ENCODE measurements around the gene MED28.

Gene MED28

DNA sequence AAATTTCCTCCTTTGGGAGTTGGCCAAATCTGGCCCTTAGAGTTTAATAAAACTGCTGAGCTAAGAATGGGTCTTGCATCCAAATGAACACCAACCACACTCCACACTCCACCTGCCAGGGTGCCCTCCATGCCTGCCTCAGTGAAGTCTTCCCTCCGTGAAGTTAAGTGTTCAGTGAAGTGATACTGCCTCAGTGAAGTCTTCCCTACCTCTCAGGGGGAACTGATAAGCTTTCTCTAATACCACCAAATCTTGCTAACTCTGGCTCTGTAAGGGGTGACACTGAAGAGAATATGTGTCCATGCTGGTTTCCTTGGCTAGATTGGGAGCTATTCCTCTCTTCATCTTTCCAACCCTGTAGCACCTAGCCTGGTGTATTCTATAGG, 27.9 kb downstream of the MED28 start:
- no peak overlapping the region for H3K4me3 ChIP-seq (ENCODE audit: control insufficient read depth, low read depth, low read length)
- TF ChIP-seq CTCF (IDR thresholded peaks at IDR 0.05; ENCODE audit: control insufficient read depth, insufficient read depth, low read depth, low read length, missing control alignments): no peak
- DNase-seq (ENCODE audit: low read depth): no peak

DNA sequence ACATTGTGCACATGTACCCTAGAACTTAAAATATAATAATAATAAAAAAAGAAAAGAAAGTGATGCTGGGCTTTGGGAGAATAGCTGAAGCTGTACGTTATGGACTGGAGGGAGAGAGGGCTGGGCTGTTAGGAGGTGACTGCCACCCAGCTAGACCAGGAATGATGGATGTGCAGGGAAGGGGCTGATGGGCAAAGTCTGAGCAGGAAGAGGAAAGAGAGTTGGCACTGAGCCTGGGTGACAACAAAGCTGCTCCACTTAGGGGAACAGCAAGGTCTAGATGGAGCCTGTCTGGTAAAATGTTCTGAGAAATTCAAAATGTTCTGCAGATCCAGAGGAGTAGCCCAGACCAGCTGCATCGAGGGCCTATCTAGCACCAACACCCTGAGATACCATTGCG, 32.3 kb downstream of the MED28 start:
- no peak for DNase-seq (ENCODE audit: low read depth)
- H3K4me3 ChIP-seq (ENCODE audit: control insufficient read depth, low read depth, low read length): no peak overlapping the region
- no peak for TF ChIP-seq CTCF (IDR thresholded peaks at IDR 0.05; ENCODE audit: control insufficient read depth, insufficient read depth, low read depth, low read length, missing control alignments)

DNA sequence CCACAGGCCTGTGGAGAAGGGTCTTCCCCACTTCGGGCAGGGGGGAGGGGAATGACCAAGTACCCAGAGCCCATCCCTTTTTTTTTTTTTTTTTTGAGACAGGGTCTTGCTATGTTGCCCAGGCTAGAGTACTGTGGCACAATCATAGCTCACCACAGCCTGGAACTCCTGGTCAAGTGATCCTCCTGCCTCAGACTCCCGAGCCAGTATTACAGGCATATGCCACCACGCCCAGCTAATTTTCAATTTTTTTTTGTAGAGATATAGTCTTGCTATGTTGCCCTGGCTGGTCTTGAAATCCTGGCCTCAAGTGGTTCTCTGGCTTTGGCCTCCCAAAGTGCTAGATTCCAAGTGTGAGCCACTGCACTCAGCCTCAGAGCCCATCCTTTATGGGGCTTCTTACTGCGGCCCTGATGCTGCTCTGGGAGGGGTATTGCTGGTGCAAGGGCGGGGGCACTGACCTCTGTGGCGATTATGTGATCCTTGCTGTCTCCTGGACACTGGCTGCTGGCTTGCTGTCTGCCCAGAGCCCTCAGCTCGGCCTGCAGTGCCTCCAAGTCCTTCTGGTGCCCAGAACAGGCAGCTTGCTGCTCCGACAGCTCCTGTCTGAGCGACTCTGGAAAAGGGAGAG, 32.9 kb downstream of the MED28 start:
- no peak for DNase-seq (ENCODE audit: low read depth)
- TF ChIP-seq CTCF (IDR thresholded peaks at IDR 0.05; ENCODE audit: control insufficient read depth, insufficient read depth, low read depth, low read length, missing control alignments): no peak
- no peak overlapping the region for H3K4me3 ChIP-seq (ENCODE audit: control insufficient read depth, low read depth, low read length)

GRCh38 chr4:17647927-17648326, 33.5 kb downstream of the MED28 start:
- no peak for DNase-seq (ENCODE audit: low read depth)
- TF ChIP-seq CTCF (IDR thresholded peaks at IDR 0.05; ENCODE audit: control insufficient read depth, insufficient read depth, low read depth, low read length, missing control alignments): no peak

DNA sequence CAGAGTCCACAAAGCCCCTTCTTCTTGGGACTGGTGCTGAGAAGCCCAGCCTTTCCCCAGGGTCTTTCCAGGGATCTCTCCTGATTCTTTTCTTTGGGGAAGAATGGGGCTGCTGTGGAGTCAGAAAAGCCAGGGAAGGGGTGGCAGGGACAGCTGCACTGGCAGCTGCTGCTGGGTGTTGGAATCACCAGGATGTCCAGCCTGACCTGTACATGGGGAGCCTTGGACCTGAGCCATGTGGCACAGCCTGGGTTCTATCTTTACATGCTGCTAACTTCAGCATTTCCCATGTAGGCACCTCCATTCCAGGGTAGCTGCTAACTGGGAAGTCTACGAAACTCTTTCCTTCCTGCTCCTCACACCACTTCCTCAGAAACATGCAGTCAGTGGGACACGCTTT, 36.0 kb downstream of the MED28 start:
- H3K4me3 ChIP-seq (ENCODE audit: control insufficient read depth, low read depth, low read length): no peak overlapping the region
- no peak for TF ChIP-seq CTCF (IDR thresholded peaks at IDR 0.05; ENCODE audit: control insufficient read depth, insufficient read depth, low read depth, low read length, missing control alignments)
- no peak for DNase-seq (ENCODE audit: low read depth)

More at GRCh38 chr4:17647927-17648326, 33.5 kb downstream of the MED28 start:
- no peak overlapping the region for H3K4me3 ChIP-seq (ENCODE audit: control insufficient read depth, low read depth, low read length)

DNA sequence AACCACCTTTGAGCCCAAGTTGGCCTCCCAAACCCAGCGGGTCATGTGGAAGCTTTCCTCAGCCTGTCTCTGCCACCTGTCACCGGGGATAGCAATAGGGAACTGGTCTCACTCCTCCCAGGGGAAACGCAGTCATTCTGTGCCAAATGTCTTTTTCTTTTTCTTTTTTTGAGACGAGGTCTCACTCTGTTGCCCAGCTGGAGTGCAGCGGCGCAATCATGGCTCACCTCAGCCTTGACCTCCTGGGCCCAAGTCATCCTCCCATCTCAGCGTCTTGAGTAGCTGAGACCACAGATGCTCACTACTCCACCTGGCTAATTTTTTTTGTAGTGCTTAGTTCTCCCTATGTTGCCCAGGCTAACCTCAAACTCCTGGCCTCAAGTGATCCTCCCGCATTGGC, 40.3 kb downstream of the MED28 start:
- TF ChIP-seq CTCF (IDR thresholded peaks at IDR 0.05; ENCODE audit: control insufficient read depth, insufficient read depth, low read depth, low read length, missing control alignments): no peak

DNA sequence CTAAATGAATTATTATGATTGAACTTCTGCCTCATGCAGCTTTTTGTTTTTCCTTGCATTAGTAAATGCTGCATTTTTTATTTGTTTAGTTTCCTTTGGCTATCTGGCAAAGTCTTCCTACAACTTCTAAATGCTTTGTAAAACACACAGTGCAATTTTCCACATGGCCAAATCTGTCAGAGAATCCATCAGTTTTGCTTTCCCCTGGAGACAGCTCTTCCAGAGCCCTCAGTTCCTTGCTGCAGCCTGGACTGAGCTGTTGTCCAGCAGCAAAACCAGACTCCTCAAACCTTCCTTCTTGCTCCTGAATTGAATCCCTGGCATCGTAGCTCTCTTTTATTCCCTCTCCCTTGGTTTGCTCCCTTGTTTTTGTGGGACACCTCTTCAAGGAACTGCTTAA, 42.6 kb downstream of the MED28 start:
- no peak for TF ChIP-seq CTCF (IDR thresholded peaks at IDR 0.05; ENCODE audit: control insufficient read depth, insufficient read depth, low read depth, low read length, missing control alignments)

More for the DNA sequence above, 40.3 kb downstream of the MED28 start:
- no peak for DNase-seq (ENCODE audit: low read depth)
- no peak overlapping the region for H3K4me3 ChIP-seq (ENCODE audit: control insufficient read depth, low read depth, low read length)

More for the DNA sequence above, 42.6 kb downstream of the MED28 start:
- DNase-seq (ENCODE audit: low read depth): no peak
- H3K4me3 ChIP-seq (ENCODE audit: control insufficient read depth, low read depth, low read length): no peak overlapping the region
